H9 (cell line): ENCODE measurements around the gene RASSF5. TPM values are rescaled to one million over a fixed set of nuclear protein-coding genes. Genes with fewer than 3 reads are reported as not detected.

Experiments used
- DNase-seq: peaks from one replicate; pipeline ENCODE4 v3.0.0-alpha.2; 2017
- H2AFZ ChIP-seq: one replicate; pipeline ENCODE4 v1.6.1; 2013; ENCODE audit warnings: mild to moderate bottlenecking, low read length, control low read depth, moderate library complexity
- H2AK5ac ChIP-seq: 2 replicates; pipeline ENCODE4 v1.6.1; 2013; ENCODE audit warnings: low read length, control low read depth, mixed read lengths; ENCODE audit not compliant: insufficient read length
- H2BK120ac ChIP-seq: one replicate; pipeline ENCODE4 v1.6.1; 2013; ENCODE audit warnings: low read depth, mild to moderate bottlenecking, low read length, control low read depth, inconsistent platforms; ENCODE audit not compliant: poor library complexity, severe bottlenecking
- H2BK12ac ChIP-seq: 2 replicates; pipeline ENCODE4 v1.6.1; 2013; ENCODE audit warnings: low read length, control low read depth, mixed read lengths, low read depth; ENCODE audit not compliant: insufficient read length
- H2BK15ac ChIP-seq: 2 replicates; pipeline ENCODE4 v1.6.1; 2013; ENCODE audit warnings: low read depth, low read length, control low read depth
- H2BK20ac ChIP-seq: one replicate; pipeline ENCODE4 v1.6.1; 2013; ENCODE audit warnings: low read depth, mild to moderate bottlenecking, low read length, control low read depth, inconsistent platforms; ENCODE audit not compliant: poor library complexity, severe bottlenecking
- H2BK5ac ChIP-seq: 2 replicates; pipeline ENCODE4 v1.6.1; 2013; ENCODE audit warnings: low read length, control low read depth, mixed read lengths; ENCODE audit not compliant: insufficient read length
- H3K14ac ChIP-seq: 2 replicates; pipeline ENCODE4 v1.6.1; 2013; ENCODE audit warnings: low read length, control low read depth; ENCODE audit not compliant: insufficient read depth
- H3K18ac ChIP-seq: 2 replicates; pipeline ENCODE4 v1.6.1; 2013; ENCODE audit warnings: low read depth, mild to moderate bottlenecking, mixed read lengths, low read length, control low read depth; ENCODE audit not compliant: insufficient read length
- H3K23ac ChIP-seq: 2 replicates; pipeline ENCODE4 v1.6.1; 2013; ENCODE audit warnings: low read length, control low read depth, mixed read lengths, low read depth; ENCODE audit not compliant: insufficient read length
- H3K23me2 ChIP-seq: 2 replicates; pipeline ENCODE4 v1.6.1; 2013; ENCODE audit warnings: low read depth, mild to moderate bottlenecking, mixed read lengths, low read length, control low read depth; ENCODE audit not compliant: insufficient read length, poor library complexity, severe bottlenecking
- H3K27ac ChIP-seq: 2 replicates; pipeline ENCODE4 v1.5.1; 2013; ENCODE audit warnings: low read length, control low read depth, mixed read lengths, low read depth; ENCODE audit not compliant: insufficient read length
- H3K27me3 ChIP-seq: 2 replicates; pipeline ENCODE4 v1.6.1; 2013; ENCODE audit warnings: low read length, control low read depth, inconsistent platforms; ENCODE audit not compliant: insufficient read depth
- H3K4ac ChIP-seq: 2 replicates; pipeline ENCODE4 v1.6.1; 2013; ENCODE audit warnings: low read depth, mild to moderate bottlenecking, control low read depth, inconsistent platforms, low read length, moderate library complexity
- H3K4me1 ChIP-seq: 2 replicates; pipeline ENCODE4 v1.6.1; 2013; ENCODE audit warnings: low read length, control low read depth, inconsistent platforms; ENCODE audit not compliant: insufficient read depth
- H3K4me2 ChIP-seq: 2 replicates; pipeline ENCODE4 v1.6.1; 2013; ENCODE audit warnings: low read length, control low read depth, mixed read lengths; ENCODE audit not compliant: insufficient read length, insufficient read depth
- H3K56ac ChIP-seq: 2 replicates; pipeline ENCODE4 v1.6.1; 2013; ENCODE audit warnings: low read depth, mild to moderate bottlenecking, mixed read lengths, low read length, control low read depth; ENCODE audit not compliant: insufficient read length
- H3K79me1 ChIP-seq: 2 replicates; pipeline ENCODE4 v1.6.1; 2013; ENCODE audit warnings: low read depth, mild to moderate bottlenecking, moderate library complexity, low read length, control low read depth, inconsistent platforms; ENCODE audit not compliant: insufficient read depth, poor library complexity, severe bottlenecking
- H3K79me2 ChIP-seq: 2 replicates; pipeline ENCODE4 v1.6.1; 2013; ENCODE audit warnings: low read length, control low read depth, inconsistent platforms; ENCODE audit not compliant: insufficient read depth
- H3K9ac ChIP-seq: 2 replicates; pipeline ENCODE4 v1.6.1; 2013; ENCODE audit warnings: low read length, control low read depth, mixed read lengths; ENCODE audit not compliant: insufficient read length; ENCODE audit errors: extremely low read depth
- H3K9me3 ChIP-seq: one replicate; pipeline ENCODE4 v1.6.1; 2013; ENCODE audit warnings: low read depth, low read length, inconsistent platforms; ENCODE audit not compliant: control insufficient read depth
- H3T11ph ChIP-seq: one replicate; pipeline ENCODE4 v1.6.1; 2013; ENCODE audit warnings: mild to moderate bottlenecking, low read length, control low read depth, inconsistent platforms
- H4K20me1 ChIP-seq: one replicate; pipeline ENCODE4 v1.6.1; 2013; ENCODE audit not compliant: control insufficient read depth, insufficient read length, insufficient read depth
- H4K5ac ChIP-seq: 2 replicates; pipeline ENCODE4 v1.6.1; 2013; ENCODE audit warnings: low read depth, mild to moderate bottlenecking, mixed read lengths, low read length, control low read depth; ENCODE audit not compliant: insufficient read length
- H4K8ac ChIP-seq: replicated peaks from 2 replicates; pipeline ENCODE4 v1.6.1; 2013; ENCODE audit warnings: low read length, control low read depth, mixed read lengths, low read depth; ENCODE audit not compliant: insufficient read length
- H4K91ac ChIP-seq: 2 replicates; pipeline ENCODE4 v1.6.1; 2013; ENCODE audit warnings: low read depth, mild to moderate bottlenecking, moderate library complexity, mixed read lengths, low read length, control low read depth; ENCODE audit not compliant: insufficient read length
- H3K27ac Mint-ChIP-seq, 3 experiments: 2 replicates in 2 of 3; 3 replicates in 1 of 3; pipeline ENCODE4 v1.8.0; 2020 to 2021; ENCODE audit warnings: mixed read lengths in 3 of 3, mild to moderate bottlenecking in 1 of 3, moderate library complexity in 1 of 3
- H3K27me3 Mint-ChIP-seq: 2 replicates; pipeline ENCODE4 v1.8.0; 2021; ENCODE audit warnings: low read depth, mild to moderate bottlenecking, moderate library complexity, mixed read lengths
- H3K36me3 Mint-ChIP-seq, 3 experiments: 2 replicates in 2 of 3; 3 replicates in 1 of 3; pipeline ENCODE4 v1.8.0; 2020 to 2021; ENCODE audit warnings: low read depth in 3 of 3, mixed read lengths in 3 of 3; ENCODE audit not compliant: insufficient read depth in 1 of 3
- H3K4me1 Mint-ChIP-seq, 2 experiments: 2 replicates each; pipeline ENCODE4 v1.8.0; 2020; ENCODE audit warnings: mixed read lengths in 2 of 2
- H3K4me3 Mint-ChIP-seq, 2 experiments: 2 replicates in 1 of 2; 3 replicates in 1 of 2; pipeline ENCODE4 v1.8.0; 2020 to 2021; ENCODE audit warnings: mild to moderate bottlenecking in 2 of 2, mixed read lengths in 2 of 2, moderate library complexity in 1 of 2
- H3K9me3 Mint-ChIP-seq, 2 experiments: 2 replicates in 1 of 2; 3 replicates in 1 of 2; pipeline ENCODE4 v1.8.0; 2020; ENCODE audit warnings: mild to moderate bottlenecking in 2 of 2, mixed read lengths in 2 of 2, moderate library complexity in 1 of 2
- CTCF ChIP-seq: fragments of 200-600 bp; sonication (generic); conservative IDR thresholded peaks from 3 replicates; pipeline ENCODE4 v1.8.0; 2021; ENCODE audit warnings: antibody characterized with exemption, mild to moderate bottlenecking
- WGBS: extraction: QIAGEN DNeasy Blood & Tissue Kit; methylation state at CpG from one replicate; pipeline ENCODE4 v1.1.7; 2013; ENCODE audit warnings: missing lambda C conversion rate, low lambda C conversion rate, mixed read lengths; ENCODE audit not compliant: insufficient read length; ENCODE audit errors: extremely low coverage; 5-methylcytosine and 5-hydroxymethylcytosine counted together
- total RNA-seq: library from RNA; stranded (reverse); gene quantifications from 2 replicates; pipeline ENCODE4 v1.2.1, GENCODE V29; 2021

The RASSF5 gene
- total RNA-seq, 1 experiment from 2014 or later: 0.50 TPM

- Histone ChIP-seq H3K18ac (no peak overlapping the region), H3K23ac (no peak overlapping the region), H4K8ac (no peak overlapping the region), H3T11ph (no peak overlapping the region), H2BK20ac (no peak overlapping the region), H4K20me1 (no peaks in the 10 kb centered on the region), H3K27me3 (no peaks in the 10 kb centered on the region), H2BK12ac (no peak overlapping the region), H2AFZ (no peak overlapping the region), H3K23me2 (no peaks in the 10 kb centered on the region), H4K91ac (no peak overlapping the region), H3K4ac (no peak overlapping the region), H3K56ac (no peak overlapping the region), H3K4me2 (no peak overlapping the region), H3K14ac (no peak overlapping the region), H2BK120ac (no peak overlapping the region), H3K4me1 (no peaks in the 10 kb centered on the region), H3K79me2 (no peaks in the 10 kb centered on the region), H2BK15ac (no peak overlapping the region), H3K27ac (no peak overlapping the region), H2AK5ac (no peak overlapping the region), H3K9me3 (no peaks in the 10 kb centered on the region), H3K79me1 (no peaks in the 10 kb centered on the region), H2BK5ac (no peak overlapping the region), H3K9ac (no peak overlapping the region), H4K5ac (no peak overlapping the region)
- no peak for DNase-seq
- Mint-ChIP-seq H3K9me3 (no peaks in the 10 kb centered on the region), H3K36me3 (peaks cover 0 to 2% (median 0%) of the 10 kb centered on the region in 3 experiments; a peak in 1 of 7 replicates), H3K4me1 (no peaks in the 10 kb centered on the region), H3K27ac (no peak overlapping the region), H3K4me3 (no peak overlapping the region), H3K27me3 (peaks cover 14% of the 10 kb centered on the region)
- no peak for TF ChIP-seq CTCF
- no CpG with 5 or more reads among the region's 7 CpGs for WGBS
These were observed 22.1 kb downstream of the RASSF5 start for GRCh38 chr1:206529425-206529824.
